Sigmoid colon (tissue), 7 donors: Measurements from ENCODE around the gene SVEP1. TPM values are rescaled to one million over a fixed set of nuclear protein-coding genes. Genes with fewer than 3 reads are reported as not detected.
"Not testable (repeated sequence)": the region's sequence is repeated elsewhere in the genome, so short reads cannot be mapped to it uniquely, and the experiment has no call there.

ENCODE experiments used
- DNase-seq: peaks from one replicate; pipeline ENCODE4 v3.0.0-alpha.2; 2019
- H3K27ac ChIP-seq, 4 donors: fragments of 200-600 bp; sonication (generic); one replicate each; pipeline ENCODE4 v1.5.1; 2016 to 2019; ENCODE audit warnings: mild to moderate bottlenecking in 1 of 4
- H3K27me3 ChIP-seq, 3 donors: fragments of 200-600 bp; sonication (generic); one replicate each; pipeline ENCODE4 v1.5.1; 2019; ENCODE audit warnings: mild to moderate bottlenecking in 1 of 3
- H3K36me3 ChIP-seq, 4 donors: fragments of 200-600 bp; sonication (generic); one replicate each; pipeline ENCODE4 v1.5.1; 2016 to 2019
- H3K4me1 ChIP-seq, 4 donors: fragments of 200-600 bp; sonication (generic); one replicate each; pipeline ENCODE4 v1.5.1; 2017 to 2019
- H3K4me3 ChIP-seq, 4 donors: fragments of 200-600 bp; sonication (generic); one replicate each; pipeline ENCODE4 v1.5.1; 2017 to 2019; ENCODE audit warnings: mild to moderate bottlenecking in 2 of 4, moderate library complexity in 1 of 4
- H3K9me3 ChIP-seq, 4 donors: fragments of 200-600 bp in 3 of 4; sonication (generic) in 3 of 4; one replicate each; pipeline versions ENCODE4 v1.5.1 to v1.6.1; 2013 to 2019
- EP300 ChIP-seq, 4 donors: sonication (generic); formaldehyde crosslinking; IDR thresholded peaks; one replicate each; pipeline ENCODE4 v1.6.1; 2017; ENCODE audit warnings: antibody characterized with exemption in 4 of 4
- POLR2A ChIP-seq, 2 donors: fragments of 450-650 bp; IDR thresholded peaks; one replicate each; pipeline ENCODE4 v1.6.1; 2016; ENCODE audit warnings: antibody characterized with exemption in 2 of 2, mild to moderate bottlenecking in 2 of 2, moderate library complexity in 2 of 2
- POLR2AphosphoS5 ChIP-seq, 4 donors: sonication (generic); formaldehyde crosslinking; IDR thresholded peaks; one replicate each; pipeline ENCODE4 v1.6.1; 2017; ENCODE audit warnings: antibody characterized with exemption in 4 of 4
- WGBS, 2 donors: extraction: QIAGEN DNeasy Blood & Tissue Kit; methylation state at CpG; one replicate each; pipeline ENCODE4 v1.1.7; 2013; 5-methylcytosine and 5-hydroxymethylcytosine counted together
- intact Hi-C: fragments of 100-400 bp; cut with DNase I; formaldehyde crosslinking; loops from one replicate; pipeline ENCODE4 v1.15.1; 2023
- polyA plus RNA-seq, 3 donors: library from polyadenylated mRNA; stranded (reverse); fragments of 200-250 nt; gene quantifications; one replicate each; pipeline ENCODE4 v1.2.3, GENCODE V29; 2013
- total RNA-seq, 4 donors: library from RNA; depleted of rRNA; stranded (reverse); fragments of >200 nt; gene quantifications; one replicate each; pipeline ENCODE4 v1.1.0, GENCODE V29; 2016
- TF ChIP-seq, protein P1 (sequence below), 4 experiments: fragments of 450-650 bp in 3 of 4; fragments of 200-600 bp in 1 of 4; IDR thresholded peaks; one replicate each; pipeline ENCODE4 v1.5.1; 2016 to 2019; ENCODE audit warnings: antibody characterized with exemption in 4 of 4, mild to moderate bottlenecking in 3 of 4, moderate library complexity in 2 of 4
- donor health status: healthy with polysubstance abuse.
- donor health status: Bipolar disorder and iron deficiency.
- donor health status: healthy.

Gene SVEP1
- total and polyA plus RNA-seq, 7 donors, result 0.23 to 77.5 (median 24.3) TPM

GRCh38 chr9:110399983-110400382 lies 179.6 kb downstream of the SVEP1 start:
- H3K27ac ChIP-seq, result no peak overlapping the region
- 31 to 95% methylated on average over 4 of the region's 4 CpGs for WGBS, 2 donors
- intact Hi-C loops, result no loop called here
- TF ChIP-seq POLR2AphosphoS5 (IDR thresholded peaks at IDR 0.05), result no peak
- TF ChIP-seq EP300 (IDR thresholded peaks at IDR 0.05), result no peak
- TF ChIP-seq, protein P1, sequence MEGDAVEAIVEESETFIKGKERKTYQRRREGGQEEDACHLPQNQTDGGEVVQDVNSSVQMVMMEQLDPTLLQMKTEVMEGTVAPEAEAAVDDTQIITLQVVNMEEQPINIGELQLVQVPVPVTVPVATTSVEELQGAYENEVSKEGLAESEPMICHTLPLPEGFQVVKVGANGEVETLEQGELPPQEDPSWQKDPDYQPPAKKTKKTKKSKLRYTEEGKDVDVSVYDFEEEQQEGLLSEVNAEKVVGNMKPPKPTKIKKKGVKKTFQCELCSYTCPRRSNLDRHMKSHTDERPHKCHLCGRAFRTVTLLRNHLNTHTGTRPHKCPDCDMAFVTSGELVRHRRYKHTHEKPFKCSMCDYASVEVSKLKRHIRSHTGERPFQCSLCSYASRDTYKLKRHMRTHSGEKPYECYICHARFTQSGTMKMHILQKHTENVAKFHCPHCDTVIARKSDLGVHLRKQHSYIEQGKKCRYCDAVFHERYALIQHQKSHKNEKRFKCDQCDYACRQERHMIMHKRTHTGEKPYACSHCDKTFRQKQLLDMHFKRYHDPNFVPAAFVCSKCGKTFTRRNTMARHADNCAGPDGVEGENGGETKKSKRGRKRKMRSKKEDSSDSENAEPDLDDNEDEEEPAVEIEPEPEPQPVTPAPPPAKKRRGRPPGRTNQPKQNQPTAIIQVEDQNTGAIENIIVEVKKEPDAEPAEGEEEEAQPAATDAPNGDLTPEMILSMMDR (IDR thresholded peaks at IDR 0.05), result no peak
- TF ChIP-seq POLR2A (IDR thresholded peaks at IDR 0.05), result no peak
- no peak overlapping the region for H3K4me3 ChIP-seq
- H3K36me3 ChIP-seq, result peaks cover 0 to 3% (median 0%) of the 10 kb centered on the region in 4 donors
- H3K4me1 ChIP-seq, result no peaks in the 10 kb centered on the region
- H3K9me3 ChIP-seq, result no peaks in the 10 kb centered on the region
- no peak for DNase-seq
- no peaks in the 10 kb centered on the region for H3K27me3 ChIP-seq

GRCh38 chr9:110398992-110399391 lies 180.5 kb downstream of the SVEP1 start:
- H3K27me3 ChIP-seq, H3K4me3 ChIP-seq, H3K4me1 ChIP-seq, H3K27ac ChIP-seq, intact Hi-C loops, H3K36me3 ChIP-seq, DNase-seq, H3K9me3 ChIP-seq: not testable (repeated sequence)
- WGBS, 2 donors, result 92 to 94% methylated on average over 1 of the region's 2 CpGs

DNA sequence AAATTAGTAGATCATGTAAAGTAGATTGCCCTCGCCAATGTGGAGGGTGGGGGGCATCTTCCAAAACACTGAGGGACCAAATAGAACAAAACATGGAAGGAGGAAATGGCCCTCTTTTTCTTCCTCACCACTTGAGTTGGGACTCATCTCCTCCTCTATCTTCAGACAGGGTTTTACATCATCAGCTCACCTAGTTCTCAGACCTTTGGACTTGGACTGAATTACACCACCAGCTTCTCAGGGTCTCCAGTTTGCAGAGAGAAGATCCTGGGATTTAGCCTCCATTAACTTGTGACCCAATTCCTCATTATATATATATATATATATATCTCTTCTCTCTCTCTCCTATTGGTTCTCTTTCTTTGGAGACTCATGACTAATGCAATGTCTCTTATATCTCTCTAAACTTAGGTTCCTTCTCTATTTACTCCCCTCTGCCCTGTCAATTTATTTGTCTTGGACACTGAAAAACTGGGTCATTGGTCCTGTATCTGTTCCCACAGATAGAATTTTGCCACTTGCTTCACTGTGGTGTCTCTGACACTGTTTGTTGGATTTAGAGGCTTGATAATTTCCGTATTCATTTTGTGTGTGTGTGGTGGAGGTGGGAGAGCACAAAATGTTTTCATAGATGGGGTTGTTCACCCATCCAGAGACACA lies 187.6 kb downstream of the SVEP1 start:
- no peaks in the 10 kb centered on the region for H3K36me3 ChIP-seq
- intact Hi-C loops, result no loop called here
- no peaks in the 10 kb centered on the region for H3K4me1 ChIP-seq
- WGBS, 2 donors, result 49 to 88% methylated on average over 2 of the region's 2 CpGs
- no peak overlapping the region for H3K4me3 ChIP-seq
- H3K9me3 ChIP-seq, result no peaks in the 10 kb centered on the region
- no peak for DNase-seq
- TF ChIP-seq POLR2A (IDR thresholded peaks at IDR 0.05) (no peak), POLR2AphosphoS5 (IDR thresholded peaks at IDR 0.05) (no peak), EP300 (IDR thresholded peaks at IDR 0.05) (no peak)
- TF ChIP-seq, protein P1 (IDR thresholded peaks at IDR 0.05), result no peak
- H3K27ac ChIP-seq, result no peak overlapping the region
- no peaks in the 10 kb centered on the region for H3K27me3 ChIP-seq

- no peak for DNase-seq
- TF ChIP-seq POLR2AphosphoS5 (IDR thresholded peaks at IDR 0.05) (no peak), EP300 (IDR thresholded peaks at IDR 0.05) (no peak), POLR2A (IDR thresholded peaks at IDR 0.05) (no peak)
- TF ChIP-seq, protein P1 (IDR thresholded peaks at IDR 0.05), result no peak
- no peak overlapping the region for H3K4me3 ChIP-seq
- no peaks in the 10 kb centered on the region for H3K4me1 ChIP-seq
- 14 to 67% methylated on average over 3 of the region's 3 CpGs for WGBS, 2 donors
- intact Hi-C loops, result no loop called here
- H3K27me3 ChIP-seq, result no peaks in the 10 kb centered on the region
- H3K27ac ChIP-seq, result no peak overlapping the region
- peaks cover 0 to 10% (median 0%) of the 10 kb centered on the region in 4 donors for H3K36me3 ChIP-seq
- no peaks in the 10 kb centered on the region for H3K9me3 ChIP-seq
These were observed 190.3 kb downstream of the SVEP1 start for GRCh38 chr9:110389148-110389750.

- intact Hi-C loops, result no loop called here
- no peaks in the 10 kb centered on the region for H3K27me3 ChIP-seq
- peaks cover 0 to 14% (median 3%) of the 10 kb centered on the region in 4 donors for H3K36me3 ChIP-seq
- no peak overlapping the region for H3K4me3 ChIP-seq
- WGBS, 2 donors, result 88 to 92% methylated on average over 6 of the region's 6 CpGs
- no peak overlapping the region for H3K27ac ChIP-seq
- DNase-seq, result no peak
- H3K9me3 ChIP-seq, result no peaks in the 10 kb centered on the region
- TF ChIP-seq EP300 (IDR thresholded peaks at IDR 0.05) (no peak), POLR2AphosphoS5 (IDR thresholded peaks at IDR 0.05) (no peak), POLR2A (IDR thresholded peaks at IDR 0.05) (no peak)
- TF ChIP-seq, protein P1 (IDR thresholded peaks at IDR 0.05), result no peak
- no peaks in the 10 kb centered on the region for H3K4me1 ChIP-seq
These were observed 196.1 kb downstream of the SVEP1 start for GRCh38 chr9:110383491-110383890.
